ENCODE measurements around the gene AGAP1.

The AGAP1 gene

GRCh38 chr2:235868645-235869044 is 374.8 kb downstream of the AGAP1 start:
- no peak for DNase-seq (ENCODE audit: low read depth)

- DNase-seq (ENCODE audit: low read depth) = no peak
Measured at GRCh38 chr2:235870515-235870914, 376.7 kb downstream of the AGAP1 start.

DNA sequence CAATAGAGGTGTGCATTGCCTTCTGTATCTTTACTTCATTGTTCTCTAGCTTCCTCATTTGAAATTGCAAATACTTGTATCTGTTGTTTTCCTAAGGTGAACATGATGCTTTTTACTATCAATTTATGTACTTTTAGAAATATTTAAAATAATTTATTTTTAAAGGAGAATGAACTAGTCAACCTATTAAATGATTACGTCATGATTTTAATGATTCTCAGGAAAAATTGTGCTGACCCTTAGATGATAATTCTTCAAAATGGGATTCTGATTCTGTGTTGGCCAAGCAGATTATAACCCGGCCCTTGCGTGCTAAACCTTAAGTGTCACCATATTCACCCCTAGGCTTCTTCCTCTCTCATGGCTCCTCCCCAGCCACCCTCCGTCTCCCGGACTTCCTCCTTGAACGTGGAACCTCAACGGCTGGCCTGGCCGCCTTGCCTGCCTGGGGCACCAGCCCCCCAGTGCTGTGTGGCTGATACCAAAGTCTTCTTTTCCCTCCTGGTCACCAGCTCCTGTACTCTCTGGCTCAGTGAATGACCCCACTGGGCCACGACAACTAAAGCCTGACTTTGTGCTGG is 382.3 kb downstream of the AGAP1 start:
- DNase-seq (ENCODE audit: low read depth) = no peak

DNA sequence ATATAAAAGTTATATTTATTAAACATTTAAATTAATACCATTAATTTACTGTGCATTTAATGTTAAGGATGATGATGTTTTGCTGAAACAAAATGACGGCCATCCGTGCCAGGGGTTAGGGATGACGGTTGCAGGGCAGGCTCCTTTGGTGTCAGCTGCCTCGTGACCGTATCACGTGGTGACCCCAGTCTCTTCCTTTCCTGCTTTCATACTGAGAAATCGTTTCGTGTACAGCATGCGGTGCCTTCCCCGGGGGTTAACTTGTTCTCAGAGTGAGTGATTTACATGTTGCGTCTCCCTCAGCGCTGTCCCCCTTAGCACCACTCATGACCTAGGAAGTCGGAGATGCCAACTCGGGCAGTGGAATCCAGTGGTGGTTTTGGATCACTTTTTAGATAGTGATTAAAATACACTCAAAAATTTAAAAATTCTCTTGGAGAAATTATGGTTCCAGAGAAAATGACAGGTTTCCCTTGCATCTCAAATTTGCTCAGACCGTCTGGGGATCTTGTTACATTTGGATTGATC is 383.5 kb downstream of the AGAP1 start:
- no peak for DNase-seq (ENCODE audit: low read depth)

GRCh38 chr2:235879116-235879515 is 385.3 kb downstream of the AGAP1 start:
- DNase-seq (ENCODE audit: low read depth) = no peak

DNA sequence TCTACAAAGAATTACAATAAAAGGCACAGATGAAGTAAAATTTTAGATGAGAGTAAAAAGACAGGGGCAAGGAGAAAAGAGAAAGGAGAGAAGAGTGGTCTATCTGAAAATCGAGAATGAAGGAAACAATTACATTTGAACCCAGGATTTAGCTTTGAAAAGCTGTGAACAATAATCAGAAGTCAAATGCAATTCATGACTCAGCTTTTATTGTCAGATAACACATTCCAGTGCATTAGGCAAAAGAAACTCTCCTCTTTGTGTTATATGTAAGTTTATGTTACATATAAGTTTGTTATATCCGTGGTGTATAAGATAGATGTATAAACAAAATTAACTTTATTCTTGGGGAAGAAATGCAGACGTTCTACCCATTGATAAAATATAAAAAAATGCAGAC is 389.8 kb downstream of the AGAP1 start:
- no peak for DNase-seq (ENCODE audit: low read depth)

DNA sequence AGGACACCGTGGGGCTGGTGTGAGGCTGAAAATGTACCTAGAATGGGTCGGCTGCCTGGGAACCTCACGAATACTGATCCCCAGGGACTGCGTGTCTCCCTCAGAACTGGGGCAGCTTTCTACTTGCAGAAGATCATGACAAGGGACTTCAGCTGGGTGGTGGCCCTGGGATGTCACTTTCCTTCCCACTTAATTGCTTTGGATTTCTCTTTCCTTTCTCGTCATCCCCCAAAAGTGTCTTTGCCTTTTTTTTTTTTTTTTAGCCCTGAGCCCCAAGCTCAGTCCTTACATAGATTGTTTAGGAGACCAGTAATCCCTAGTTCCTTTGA is 395.4 kb downstream of the AGAP1 start:
- DNase-seq (ENCODE audit: low read depth) = no peak

DNA sequence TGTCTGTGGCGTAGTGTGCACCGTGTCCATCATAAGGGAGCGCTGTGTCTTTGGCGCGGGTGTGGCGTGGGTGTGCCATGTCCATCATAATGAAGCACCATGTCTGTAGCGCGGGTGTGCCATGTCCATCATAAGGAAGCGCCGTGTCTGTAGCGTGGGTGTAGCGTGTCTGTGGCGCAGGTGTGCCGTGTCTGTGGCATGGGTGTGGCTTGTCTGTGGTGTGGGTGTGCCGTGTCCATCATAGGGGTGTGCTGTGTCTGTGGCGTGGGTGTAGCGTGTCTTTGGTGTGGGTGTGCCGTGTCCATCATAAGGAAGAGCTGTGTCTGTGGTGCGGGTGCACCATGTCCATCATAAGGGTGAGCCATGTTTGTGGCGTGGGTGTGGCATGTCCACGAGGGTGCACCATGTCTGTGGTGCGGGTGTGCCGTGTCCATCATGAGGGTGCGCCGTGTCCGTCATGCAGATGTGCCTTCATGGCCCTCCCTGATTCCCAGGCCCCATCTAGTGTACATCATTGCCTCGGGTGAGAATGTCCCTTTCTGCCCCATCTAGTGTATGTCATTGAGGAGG is 399.4 kb downstream of the AGAP1 start:
- no peak for DNase-seq (ENCODE audit: low read depth)

DNA sequence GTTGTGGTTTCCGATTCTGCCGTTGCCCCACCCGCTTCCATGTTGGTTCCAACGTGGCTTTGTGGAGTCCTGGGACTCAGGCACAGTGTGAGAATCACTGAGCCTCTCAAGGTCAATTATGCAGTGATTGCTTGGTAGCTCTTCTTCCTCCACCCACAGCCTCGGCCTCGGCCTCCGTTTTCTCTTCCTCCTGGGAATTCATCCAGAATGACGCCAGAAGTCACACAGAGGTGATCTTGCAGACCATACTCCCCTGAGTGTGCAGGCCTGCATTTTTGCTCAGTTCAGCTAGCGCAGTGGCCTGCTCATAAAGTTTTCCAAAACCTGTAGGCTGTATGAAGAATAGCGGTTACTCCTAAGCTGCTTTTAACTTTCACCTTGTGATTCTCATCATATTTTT is 401.0 kb downstream of the AGAP1 start:
- no peak for DNase-seq (ENCODE audit: low read depth)

DNA sequence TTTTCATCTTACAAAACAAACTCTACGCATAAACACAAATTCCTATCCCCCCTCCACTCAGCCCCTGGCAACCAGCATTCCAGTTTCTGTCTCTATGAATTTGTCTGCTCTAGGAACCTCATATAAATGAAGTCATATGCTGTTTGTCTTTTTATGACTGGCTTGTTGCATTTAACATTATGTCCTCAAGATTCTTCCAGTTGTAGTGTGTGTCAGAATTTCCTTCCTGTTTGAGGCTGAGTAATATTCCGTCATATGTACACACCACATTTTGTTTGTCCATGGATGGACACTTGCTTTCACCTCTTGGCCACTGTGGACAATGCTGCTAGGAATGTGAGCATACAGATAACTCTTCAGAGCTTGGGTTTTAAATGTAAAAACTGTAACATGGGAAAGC is 402.2 kb downstream of the AGAP1 start:
- DNase-seq (ENCODE audit: low read depth) = no peak

- DNase-seq (ENCODE audit: low read depth) = no peak
Measured at GRCh38 chr2:235897992-235898391, 404.1 kb downstream of the AGAP1 start.

DNA sequence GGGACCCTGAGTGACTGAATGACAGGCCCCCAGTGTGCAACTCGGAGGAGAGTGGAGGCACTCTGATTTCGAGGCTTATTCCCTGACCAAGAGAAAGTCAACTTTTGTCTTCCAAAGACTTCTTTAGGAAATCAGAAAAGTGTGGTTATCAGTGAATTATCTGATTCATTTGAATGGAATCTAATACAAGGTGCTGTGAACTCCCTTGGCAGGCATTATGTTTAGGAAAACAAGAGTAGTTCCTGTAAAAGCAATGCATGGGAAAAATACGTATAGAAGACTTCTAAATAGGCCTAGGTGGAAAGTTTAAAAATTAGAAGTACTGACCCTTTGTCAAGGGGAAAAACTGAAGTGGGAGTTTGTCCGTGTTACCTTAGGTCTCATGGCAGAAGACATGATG is 404.9 kb downstream of the AGAP1 start:
- DNase-seq (ENCODE audit: low read depth) = no peak

DNA sequence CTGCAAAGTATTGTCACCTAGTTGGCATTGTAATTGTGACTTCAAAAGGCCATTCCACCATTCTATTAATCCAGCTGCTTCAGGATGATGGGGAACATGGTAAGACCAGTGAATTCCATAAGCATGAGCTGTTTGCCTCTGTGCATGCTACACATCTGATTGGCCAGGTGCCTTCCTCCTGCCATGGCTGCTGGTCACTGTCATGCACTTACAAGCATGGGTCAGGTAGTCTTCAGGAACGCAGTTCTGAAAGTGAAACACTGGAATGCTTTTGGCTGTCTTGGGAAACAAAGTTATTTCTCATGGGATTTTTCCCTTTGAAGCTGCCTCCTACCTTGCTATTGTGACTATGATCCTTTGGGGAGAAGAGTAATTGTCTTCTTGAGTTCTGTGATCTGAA is 406.8 kb downstream of the AGAP1 start:
- DNase-seq (ENCODE audit: low read depth) = no peak

DNA sequence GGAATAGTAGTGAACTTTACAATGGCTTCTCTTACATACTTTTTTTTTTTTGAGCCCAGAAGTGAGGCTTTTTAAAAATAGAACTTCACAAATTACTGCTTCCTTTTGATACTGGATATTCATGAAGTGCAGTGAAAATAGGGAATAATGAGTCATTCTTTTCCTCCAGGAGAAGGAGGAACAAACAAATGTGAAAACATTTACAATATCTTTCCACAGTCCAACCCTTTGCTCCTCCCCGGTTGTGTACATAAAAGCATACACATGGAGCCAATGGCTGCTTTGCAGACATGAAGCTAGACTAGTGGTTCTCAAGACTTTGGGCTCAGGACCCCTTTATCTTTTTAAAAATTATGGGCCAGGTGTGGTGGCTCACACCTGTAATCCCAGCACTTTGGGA is 407.4 kb downstream of the AGAP1 start:
- no peak for DNase-seq (ENCODE audit: low read depth)

GRCh38 chr2:235903782-235904584 is 410.1 kb downstream of the AGAP1 start:
- DNase-seq (ENCODE audit: low read depth) = no peak

DNA sequence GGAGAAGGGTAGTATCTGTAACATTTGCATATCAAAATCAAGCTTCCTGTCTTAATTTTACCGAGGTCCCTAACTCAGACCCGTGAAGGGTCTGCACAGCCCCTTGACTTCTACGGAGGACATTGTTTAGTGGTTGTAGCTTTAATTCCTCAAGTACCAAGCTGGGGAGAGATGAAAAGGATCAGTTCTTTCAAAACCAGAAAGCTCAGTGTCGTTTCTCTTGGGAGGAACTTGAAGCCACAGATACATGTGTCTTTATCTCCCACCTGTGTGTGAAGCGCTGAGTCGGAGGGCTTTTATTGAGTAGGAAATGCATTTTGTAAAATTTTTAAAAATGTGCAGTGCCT is 410.7 kb downstream of the AGAP1 start:
- no peak for DNase-seq (ENCODE audit: low read depth)

GRCh38 chr2:235908826-235909225 is 415.0 kb downstream of the AGAP1 start:
- no peak for DNase-seq (ENCODE audit: low read depth)

- no peak for DNase-seq (ENCODE audit: low read depth)
Measured at GRCh38 chr2:235909358-235909757, 415.5 kb downstream of the AGAP1 start.

DNA sequence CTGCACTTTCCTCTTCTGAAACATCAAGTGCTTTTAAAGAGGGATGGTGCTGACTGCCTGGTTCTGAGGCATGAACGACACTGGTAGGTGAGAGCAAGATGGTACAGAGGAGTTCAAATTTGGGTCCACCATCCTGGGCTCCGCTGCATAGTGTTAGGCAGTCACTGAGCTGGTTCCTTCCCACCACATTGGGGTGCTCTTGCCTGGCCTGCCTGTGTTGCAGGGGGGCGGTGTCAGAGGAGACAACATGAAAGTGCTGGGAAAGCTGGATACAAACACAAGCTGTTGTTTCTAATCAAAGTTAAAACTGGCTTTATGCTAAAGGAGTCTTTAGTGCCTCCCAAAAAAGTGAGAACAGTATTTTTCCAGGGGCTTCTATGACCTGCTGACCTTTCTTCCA is 416.2 kb downstream of the AGAP1 start:
- DNase-seq (ENCODE audit: low read depth) = no peak

GRCh38 chr2:235911125-235911524 is 417.3 kb downstream of the AGAP1 start:
- no peak for DNase-seq (ENCODE audit: low read depth)

DNA sequence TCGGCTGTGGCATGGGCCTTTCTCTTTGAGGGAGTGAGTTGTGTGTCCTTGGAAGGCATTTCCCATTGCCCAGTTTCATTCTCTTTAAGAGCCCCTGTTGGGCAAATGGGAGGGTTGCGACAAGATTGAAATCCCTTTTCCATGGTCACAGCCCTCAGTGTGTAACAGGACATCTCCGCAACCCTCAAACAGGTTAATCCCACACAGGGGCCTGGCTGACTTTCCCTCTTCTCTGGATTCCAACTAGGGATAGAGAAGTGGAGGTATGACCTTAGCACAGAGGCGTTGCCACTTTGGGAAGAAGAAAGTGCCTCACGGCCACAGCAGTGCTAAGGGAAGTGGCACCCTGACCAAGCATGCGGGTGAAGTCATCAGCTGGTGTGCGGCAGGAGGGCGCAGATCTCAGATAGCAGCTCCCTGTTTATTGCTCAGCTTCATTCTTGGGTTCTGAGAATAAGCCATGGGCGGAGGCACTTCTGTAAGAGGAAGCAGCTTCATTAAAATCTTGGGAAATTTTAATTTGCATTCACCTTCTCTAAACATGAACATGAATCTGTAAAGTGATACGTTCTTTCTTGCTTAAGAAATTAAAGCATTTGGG is 417.9 kb downstream of the AGAP1 start:
- no peak for DNase-seq (ENCODE audit: low read depth)

- DNase-seq (ENCODE audit: low read depth) = no peak
Measured at GRCh38 chr2:235914756-235915155, 420.9 kb downstream of the AGAP1 start.

DNA sequence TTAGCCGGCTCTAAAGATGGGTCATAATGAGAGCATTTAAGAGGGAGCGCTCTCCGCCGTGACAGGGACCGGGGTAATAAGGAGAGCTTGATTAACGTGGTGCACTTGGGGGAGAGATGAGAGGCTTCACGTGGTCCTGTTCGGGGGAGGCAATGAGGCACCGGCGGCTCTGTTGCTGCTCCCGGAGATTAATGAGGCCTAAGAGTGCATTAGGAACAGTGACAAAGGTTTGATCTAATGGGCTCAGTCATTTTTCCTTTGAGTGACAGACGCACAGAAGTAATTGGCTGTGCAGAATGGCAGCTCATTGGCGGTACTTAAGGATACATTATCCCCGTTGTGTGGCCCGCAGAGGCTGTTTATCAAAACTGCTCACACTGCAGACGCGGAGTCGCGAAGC is 423.7 kb downstream of the AGAP1 start:
- no peak for DNase-seq (ENCODE audit: low read depth)
